Fibroblast of lung (primary cell): Measurements from ENCODE around the gene SLC25A28. TPM values are rescaled to one million over a fixed set of nuclear protein-coding genes. Genes with fewer than 3 reads are reported as not detected.

Source experiments
- DNase-seq, 2 donors: peaks; one replicate each; pipeline versions ENCODE4 v3.0.0 to v3.0.0-alpha.2; 2010; ENCODE audit warnings: low read depth in 2 of 2
- H2AFZ ChIP-seq: 2 replicates; pipeline ENCODE4 v1.5.1; 2012; ENCODE audit warnings: low read length, control low read depth, inconsistent platforms
- H3K27ac ChIP-seq: 2 replicates; pipeline ENCODE4 v1.5.1; 2011; ENCODE audit warnings: low read length, control low read depth; ENCODE audit not compliant: insufficient read depth
- H3K27me3 ChIP-seq: 2 replicates; pipeline ENCODE4 v1.5.1; 2011; ENCODE audit warnings: mild to moderate bottlenecking, low read length; ENCODE audit not compliant: control insufficient read depth, insufficient read depth
- H3K36me3 ChIP-seq: 2 replicates; pipeline ENCODE4 v1.5.1; 2011; ENCODE audit warnings: low read length; ENCODE audit not compliant: control insufficient read depth, insufficient read depth
- H3K4me1 ChIP-seq: 2 replicates; pipeline ENCODE4 v1.5.1; 2011; ENCODE audit warnings: low read length; ENCODE audit not compliant: control insufficient read depth, insufficient read depth; ENCODE audit errors: extremely low read depth
- H3K4me2 ChIP-seq: 2 replicates; pipeline ENCODE4 v1.5.1; 2011; ENCODE audit warnings: low read length, control low read depth; ENCODE audit not compliant: insufficient read depth; ENCODE audit errors: extremely low read depth
- H3K4me3 ChIP-seq, 4 experiments: fragments of 200-600 bp in 1 of 4; sonication (generic) in 1 of 4; replicated peaks in 1 of 4; 2 replicates each; pipeline ENCODE4 v1.5.1; 2011 to 2016; ENCODE audit warnings: low read length in 4 of 4, low read depth in 3 of 4, mild to moderate bottlenecking in 3 of 4, control low read depth in 2 of 4, inconsistent platforms in 1 of 4, mixed read lengths in 1 of 4; ENCODE audit not compliant: insufficient read depth in 1 of 4; ENCODE audit errors: control extremely low read depth in 1 of 4
- H3K79me2 ChIP-seq: 2 replicates; pipeline ENCODE4 v1.5.1; 2012; ENCODE audit warnings: mild to moderate bottlenecking, low read length, inconsistent platforms; ENCODE audit not compliant: control insufficient read depth, insufficient read depth
- H3K9ac ChIP-seq: 2 replicates; pipeline ENCODE4 v1.5.1; 2011; ENCODE audit warnings: mild to moderate bottlenecking, low read length, control low read depth; ENCODE audit not compliant: insufficient read depth
- H3K9me3 ChIP-seq: 2 replicates; pipeline ENCODE4 v1.5.1; 2012; ENCODE audit warnings: low read depth, low read length; ENCODE audit not compliant: control insufficient read depth, insufficient read depth
- H4K20me1 ChIP-seq: 2 replicates; pipeline ENCODE4 v1.5.1; 2011; ENCODE audit warnings: low read length; ENCODE audit not compliant: control insufficient read depth, insufficient read depth; ENCODE audit errors: extremely low read depth
- CTCF ChIP-seq, 2 donors: IDR thresholded peaks in 1 of 2; conservative IDR thresholded peaks in 1 of 2; 1 replicate in 1 of 2; 2 replicates in 1 of 2; pipeline ENCODE4 v1.5.1; 2011 to 2012; ENCODE audit warnings: low read length in 2 of 2, control low read depth in 1 of 2, inconsistent platforms in 1 of 2, low read depth in 1 of 2, mild to moderate bottlenecking in 1 of 2
- EZH2 ChIP-seq: IDR thresholded peaks from 2 replicates; pipeline ENCODE4 v1.5.1; 2012; ENCODE audit warnings: low read length, control low read depth, mild to moderate bottlenecking; ENCODE audit errors: missing control alignments
- polyA plus RNA-seq, 2 donors: library from polyadenylated mRNA; depleted of rRNA in 1 of 2; stranded (reverse) in 1 of 2; unstranded in 1 of 2; fragments of >200 nt; gene quantifications; 2 replicates each; pipeline ENCODE4 v1.2.1, GENCODE V29; 2011 to 2012; ENCODE audit warnings: missing spikeins in 1 of 2
- total RNA-seq: library from RNA; depleted of rRNA; stranded (reverse); fragments of >200 nt; gene quantifications from 2 replicates; pipeline ENCODE4 v1.2.1, GENCODE V29; 2014

The SLC25A28 gene
- total and polyA plus RNA-seq, 2 donors (not counting 1 experiment from before 2014, with no cell fraction given): 19.8 to 30.7 TPM

GRCh38 chr10:99631496-99631895 lies 11.3 kb upstream of the SLC25A28 start:
- Histone ChIP-seq H3K9ac (no peak overlapping the region), H3K4me1 (no peaks in the 10 kb centered on the region), H3K36me3 (no peaks in the 10 kb centered on the region), H3K4me3 (no peak overlapping the region), H3K79me2 (no peaks in the 10 kb centered on the region), H4K20me1 (no peaks in the 10 kb centered on the region), H3K4me2 (no peak overlapping the region), H3K27ac (no peak overlapping the region), H3K9me3 (no peaks in the 10 kb centered on the region), H3K27me3 (no peaks in the 10 kb centered on the region), H2AFZ (no peak overlapping the region)
- peak; percentile 9 to 56 for DNase-seq
- no peak for TF ChIP-seq EZH2
- no peak for TF ChIP-seq CTCF (conservative IDR thresholded peaks at IDR 0.05 in 1 of 2, IDR thresholded peaks at IDR 0.05 in 1 of 2; ENCODE audit: low read depth in 1 of 2, low read length in 2 of 2)

DNA sequence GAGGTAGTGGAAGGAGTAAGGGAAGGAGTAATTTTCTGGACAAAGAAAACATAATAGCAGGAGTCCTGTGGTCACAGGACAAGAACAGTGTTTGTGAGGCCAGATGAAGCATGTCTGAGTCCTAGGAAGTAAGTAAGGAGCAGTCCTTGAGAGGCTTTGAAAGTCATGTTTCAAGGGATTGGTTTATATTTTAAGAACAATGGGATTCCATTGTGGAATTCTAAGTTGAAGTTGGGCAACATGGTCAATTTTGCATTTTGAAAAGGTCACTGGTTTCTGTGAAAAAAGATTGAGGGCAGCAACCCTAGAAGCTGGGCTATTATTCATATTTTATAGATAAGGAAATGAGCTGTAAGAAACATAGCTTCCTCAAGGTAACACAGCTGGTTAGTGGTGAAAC lies 10.8 kb upstream of the SLC25A28 start:
- Histone ChIP-seq H3K9ac (no peak overlapping the region), H3K36me3 (no peaks in the 10 kb centered on the region), H3K27ac (no peak overlapping the region), H3K9me3 (no peaks in the 10 kb centered on the region), H4K20me1 (no peaks in the 10 kb centered on the region), H3K79me2 (no peaks in the 10 kb centered on the region), H3K27me3 (no peaks in the 10 kb centered on the region), H3K4me1 (no peaks in the 10 kb centered on the region), H3K4me3 (no peak overlapping the region), H3K4me2 (no peak overlapping the region), H2AFZ (no peak overlapping the region)
- TF ChIP-seq EZH2 (no peak), CTCF (conservative IDR thresholded peaks at IDR 0.05 in 1 of 2, IDR thresholded peaks at IDR 0.05 in 1 of 2; ENCODE audit: low read depth in 1 of 2, low read length in 2 of 2) (no peak)
- DNase-seq: peak in 1 of 2 donors; percentile 61

DNA sequence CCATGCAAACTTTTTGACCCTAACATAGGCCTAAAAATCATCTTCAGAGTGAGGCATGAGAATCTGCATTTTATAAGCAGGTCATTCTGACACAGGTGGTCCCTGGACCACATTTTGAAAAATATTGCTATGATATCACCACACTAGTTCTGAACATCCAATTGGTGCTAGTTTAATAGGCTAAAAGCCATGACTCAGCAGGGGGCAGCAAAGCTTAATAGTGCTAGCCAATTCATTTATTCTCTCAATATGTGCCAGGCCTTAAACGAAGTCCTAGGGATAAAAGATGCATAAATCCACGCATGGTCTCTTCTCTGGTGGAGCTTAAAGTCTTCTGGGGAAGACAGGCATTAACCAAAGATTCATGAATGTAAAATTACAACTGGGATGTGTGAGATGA lies 10.2 kb upstream of the SLC25A28 start:
- peak; percentile 60 to 64 for DNase-seq
- H3K79me2 ChIP-seq: no peaks in the 10 kb centered on the region
- no peak overlapping the region for H3K4me2 ChIP-seq
- no peak overlapping the region for H2AFZ ChIP-seq
- no peak overlapping the region for H3K4me3 ChIP-seq
- H3K27ac ChIP-seq: no peak overlapping the region
- no peaks in the 10 kb centered on the region for H3K36me3 ChIP-seq
- TF ChIP-seq CTCF (conservative IDR thresholded peaks at IDR 0.05 in 1 of 2, IDR thresholded peaks at IDR 0.05 in 1 of 2; ENCODE audit: low read depth in 1 of 2, low read length in 2 of 2) (peak; percentile 61 to 62), EZH2 (no peak)
- no peak overlapping the region for H3K9ac ChIP-seq
- H3K9me3 ChIP-seq: no peaks in the 10 kb centered on the region
- no peaks in the 10 kb centered on the region for H3K4me1 ChIP-seq
- no peaks in the 10 kb centered on the region for H4K20me1 ChIP-seq
- H3K27me3 ChIP-seq: no peaks in the 10 kb centered on the region
